Liver (tissue), 3 donors: ENCODE results near the gene FA2H.

ENCODE experiments used
- HNF4G ChIP-seq: IDR thresholded peaks from 2 replicates; pipeline ENCODE4 v1.6.1; 2016; ENCODE audit warnings: antibody characterized with exemption
- SP1 ChIP-seq: IDR thresholded peaks from 2 replicates; pipeline ENCODE4 v1.6.1; 2018; ENCODE audit warnings: antibody characterized with exemption, mild to moderate bottlenecking
- TAF1 ChIP-seq: conservative IDR thresholded peaks from 2 replicates; pipeline ENCODE4 v1.6.1; 2016; ENCODE audit warnings: antibody characterized with exemption, mild to moderate bottlenecking
- YY1 ChIP-seq: IDR thresholded peaks from 2 replicates; pipeline ENCODE4 v1.6.1; 2016; ENCODE audit warnings: antibody characterized with exemption, mild to moderate bottlenecking
- TF ChIP-seq, protein P1 (sequence below): fragments of 150-350 bp; IDR thresholded peaks from 2 replicates; pipeline ENCODE4 v1.5.1; 2017; ENCODE audit warnings: improper control_type of control experiment, low read depth, low read length; ENCODE audit not compliant: missing input control
- TF ChIP-seq, protein P2 (sequence below): IDR thresholded peaks from 2 replicates; pipeline ENCODE4 v1.6.1; 2016; ENCODE audit warnings: antibody characterized with exemption, mild to moderate bottlenecking
- donor health status: healthy.
- donor health status: healthy.

DNA sequence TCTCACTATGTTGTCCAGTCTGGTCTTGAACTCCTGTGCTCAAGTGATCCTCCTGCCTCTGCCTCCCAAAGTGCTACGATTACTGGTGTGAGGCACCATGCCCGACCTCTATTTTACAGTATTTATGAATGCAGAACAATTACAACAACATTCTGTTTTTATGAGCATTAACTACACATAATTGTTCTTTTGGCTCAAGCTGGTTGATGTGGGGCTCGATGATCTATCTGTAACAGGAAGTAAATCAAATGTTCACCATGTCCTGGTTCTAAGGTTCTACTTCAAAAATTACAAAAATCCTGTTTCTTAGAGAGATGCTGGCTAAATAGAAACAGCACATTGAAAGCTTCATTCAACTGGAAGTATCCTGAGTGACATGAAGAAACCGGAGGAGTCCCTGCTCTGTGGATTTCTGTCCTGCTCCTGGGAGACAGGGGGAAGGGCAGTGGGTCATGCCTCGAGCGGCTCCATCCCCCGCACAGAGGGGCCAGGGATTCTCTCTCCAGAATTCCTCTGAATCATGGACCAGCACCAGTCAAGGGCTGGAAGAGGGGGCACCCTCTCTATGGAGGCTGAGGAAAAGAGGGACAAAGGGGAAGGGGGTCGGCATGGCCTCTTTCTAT is 31.5 kb downstream of the FA2H start:
- TF ChIP-seq, protein P1, sequence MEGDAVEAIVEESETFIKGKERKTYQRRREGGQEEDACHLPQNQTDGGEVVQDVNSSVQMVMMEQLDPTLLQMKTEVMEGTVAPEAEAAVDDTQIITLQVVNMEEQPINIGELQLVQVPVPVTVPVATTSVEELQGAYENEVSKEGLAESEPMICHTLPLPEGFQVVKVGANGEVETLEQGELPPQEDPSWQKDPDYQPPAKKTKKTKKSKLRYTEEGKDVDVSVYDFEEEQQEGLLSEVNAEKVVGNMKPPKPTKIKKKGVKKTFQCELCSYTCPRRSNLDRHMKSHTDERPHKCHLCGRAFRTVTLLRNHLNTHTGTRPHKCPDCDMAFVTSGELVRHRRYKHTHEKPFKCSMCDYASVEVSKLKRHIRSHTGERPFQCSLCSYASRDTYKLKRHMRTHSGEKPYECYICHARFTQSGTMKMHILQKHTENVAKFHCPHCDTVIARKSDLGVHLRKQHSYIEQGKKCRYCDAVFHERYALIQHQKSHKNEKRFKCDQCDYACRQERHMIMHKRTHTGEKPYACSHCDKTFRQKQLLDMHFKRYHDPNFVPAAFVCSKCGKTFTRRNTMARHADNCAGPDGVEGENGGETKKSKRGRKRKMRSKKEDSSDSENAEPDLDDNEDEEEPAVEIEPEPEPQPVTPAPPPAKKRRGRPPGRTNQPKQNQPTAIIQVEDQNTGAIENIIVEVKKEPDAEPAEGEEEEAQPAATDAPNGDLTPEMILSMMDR: no peak
- TF ChIP-seq TAF1: no peak
- no peak for TF ChIP-seq SP1
- TF ChIP-seq, protein P2, sequence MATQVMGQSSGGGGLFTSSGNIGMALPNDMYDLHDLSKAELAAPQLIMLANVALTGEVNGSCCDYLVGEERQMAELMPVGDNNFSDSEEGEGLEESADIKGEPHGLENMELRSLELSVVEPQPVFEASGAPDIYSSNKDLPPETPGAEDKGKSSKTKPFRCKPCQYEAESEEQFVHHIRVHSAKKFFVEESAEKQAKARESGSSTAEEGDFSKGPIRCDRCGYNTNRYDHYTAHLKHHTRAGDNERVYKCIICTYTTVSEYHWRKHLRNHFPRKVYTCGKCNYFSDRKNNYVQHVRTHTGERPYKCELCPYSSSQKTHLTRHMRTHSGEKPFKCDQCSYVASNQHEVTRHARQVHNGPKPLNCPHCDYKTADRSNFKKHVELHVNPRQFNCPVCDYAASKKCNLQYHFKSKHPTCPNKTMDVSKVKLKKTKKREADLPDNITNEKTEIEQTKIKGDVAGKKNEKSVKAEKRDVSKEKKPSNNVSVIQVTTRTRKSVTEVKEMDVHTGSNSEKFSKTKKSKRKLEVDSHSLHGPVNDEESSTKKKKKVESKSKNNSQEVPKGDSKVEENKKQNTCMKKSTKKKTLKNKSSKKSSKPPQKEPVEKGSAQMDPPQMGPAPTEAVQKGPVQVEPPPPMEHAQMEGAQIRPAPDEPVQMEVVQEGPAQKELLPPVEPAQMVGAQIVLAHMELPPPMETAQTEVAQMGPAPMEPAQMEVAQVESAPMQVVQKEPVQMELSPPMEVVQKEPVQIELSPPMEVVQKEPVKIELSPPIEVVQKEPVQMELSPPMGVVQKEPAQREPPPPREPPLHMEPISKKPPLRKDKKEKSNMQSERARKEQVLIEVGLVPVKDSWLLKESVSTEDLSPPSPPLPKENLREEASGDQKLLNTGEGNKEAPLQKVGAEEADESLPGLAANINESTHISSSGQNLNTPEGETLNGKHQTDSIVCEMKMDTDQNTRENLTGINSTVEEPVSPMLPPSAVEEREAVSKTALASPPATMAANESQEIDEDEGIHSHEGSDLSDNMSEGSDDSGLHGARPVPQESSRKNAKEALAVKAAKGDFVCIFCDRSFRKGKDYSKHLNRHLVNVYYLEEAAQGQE: no peak
- TF ChIP-seq YY1: no peak
- TF ChIP-seq HNF4G: no peak
